ENCODE data around the gene RBM12.

- TF ChIP-seq CTCF (IDR thresholded peaks at IDR 0.05) = no peak
- no peak for TF ChIP-seq POLR2A (IDR thresholded peaks at IDR 0.05)
These were observed 12.7 kb downstream of the RBM12 start for GRCh38 chr20:35651958-35652357.
